ENCODE measurements around the gene MBNL1.

MBNL1 gene

DNA sequence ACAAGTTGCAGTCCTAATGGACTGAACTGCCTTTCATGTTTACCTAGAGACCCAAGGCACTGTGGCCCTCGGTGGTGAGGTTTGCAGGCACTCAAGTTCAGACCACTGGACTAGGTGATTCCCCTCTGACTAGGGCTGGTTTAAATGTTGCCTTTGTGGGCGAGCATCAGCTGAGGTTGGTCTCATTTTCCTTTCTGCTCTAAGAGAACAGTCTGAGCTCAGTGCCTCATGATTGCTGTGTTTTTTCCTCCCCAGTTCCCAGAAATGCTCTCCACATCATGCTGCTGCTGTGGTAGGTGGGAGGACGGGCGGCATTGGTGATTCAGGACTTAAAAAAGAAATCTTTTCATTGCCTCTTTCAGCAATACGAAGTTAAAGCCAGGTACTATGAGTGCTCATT, 237.2 kb downstream of the MBNL1 start:
- Histone ChIP-seq H3K9me3 (replicated peaks in 1 of 11) (peaks cover 0 to 9% (median 4%) of the 10 kb centered on the region in 11 experiments; a peak in 1 of 22 replicates), H3K27me3 (no peaks in the 10 kb centered on the region), H3K4me3 (no peak overlapping the region), H3K27ac (no peak overlapping the region), H4K20me1 (no peaks in the 10 kb centered on the region), H3K36me3 (no peaks in the 10 kb centered on the region), H3K9ac (no peak overlapping the region), H3K4me2 (no peak overlapping the region), H3K4me1 (no peaks in the 10 kb centered on the region)
- no peak for TF ChIP-seq Cebpa-rat (IDR thresholded peaks at IDR 0.05)

DNA sequence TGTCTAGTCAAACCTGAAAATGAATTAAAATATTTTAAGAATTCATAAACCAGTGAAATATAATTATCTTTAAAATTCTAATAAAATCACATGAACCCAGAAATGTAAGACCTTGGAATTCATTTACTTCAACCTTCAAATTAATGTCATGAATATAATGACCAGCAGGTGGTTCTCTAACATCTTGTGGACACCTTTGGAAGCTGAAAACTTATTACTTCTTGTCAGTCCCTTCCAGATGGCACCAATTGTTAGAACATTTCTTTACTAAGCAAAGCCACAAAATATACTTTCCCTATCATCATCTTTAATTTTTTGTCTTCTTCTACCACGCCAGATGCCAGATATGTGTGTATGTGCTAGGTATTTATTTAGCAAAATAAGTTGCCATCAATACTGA, 240.0 kb downstream of the MBNL1 start:
- TF ChIP-seq Cebpa-rat (IDR thresholded peaks at IDR 0.05) = no peak
- no peaks in the 10 kb centered on the region for H3K27me3 ChIP-seq
- H3K9me3 ChIP-seq (replicated peaks in 1 of 11) = no peaks in the 10 kb centered on the region
- H3K4me3 ChIP-seq = no peak overlapping the region
- no peaks in the 10 kb centered on the region for H3K4me1 ChIP-seq
- H3K27ac ChIP-seq = no peak overlapping the region
- no peak overlapping the region for H3K9ac ChIP-seq
- H3K4me2 ChIP-seq = no peak overlapping the region
- no peaks in the 10 kb centered on the region for H4K20me1 ChIP-seq
- no peaks in the 10 kb centered on the region for H3K36me3 ChIP-seq

DNA sequence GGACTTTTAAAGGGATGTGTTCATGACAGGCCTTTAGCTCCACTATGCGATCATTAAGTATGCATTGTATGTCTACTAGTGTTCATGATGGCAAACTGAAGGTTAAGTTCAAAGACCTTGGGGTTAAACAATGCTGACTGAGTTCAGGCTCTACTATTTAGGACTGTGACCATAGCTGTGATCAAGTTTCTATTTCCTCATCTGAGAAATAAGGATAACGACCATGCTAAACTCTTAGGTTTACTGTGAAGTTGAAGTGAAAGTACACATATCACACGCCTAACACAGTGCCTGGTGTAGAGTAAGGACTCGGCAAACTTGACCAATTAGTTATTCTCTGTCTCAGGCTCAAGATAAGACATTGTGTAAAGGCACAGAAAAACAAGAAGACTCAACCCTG, 243.2 kb downstream of the MBNL1 start:
- no peak overlapping the region for H3K9ac ChIP-seq
- H3K4me3 ChIP-seq = no peak overlapping the region
- no peak overlapping the region for H3K27ac ChIP-seq
- peaks cover 0 to 4% (median 0%) of the 10 kb centered on the region in 10 experiments; a peak in 3 of 20 replicates for H3K4me1 ChIP-seq
- no peaks in the 10 kb centered on the region for H3K9me3 ChIP-seq (replicated peaks in 1 of 11)
- H3K27me3 ChIP-seq = no peaks in the 10 kb centered on the region
- no peak overlapping the region for H3K4me2 ChIP-seq
- TF ChIP-seq Cebpa-rat (IDR thresholded peaks at IDR 0.05) = no peak
- H3K36me3 ChIP-seq = no peaks in the 10 kb centered on the region
- H4K20me1 ChIP-seq = no peaks in the 10 kb centered on the region

DNA sequence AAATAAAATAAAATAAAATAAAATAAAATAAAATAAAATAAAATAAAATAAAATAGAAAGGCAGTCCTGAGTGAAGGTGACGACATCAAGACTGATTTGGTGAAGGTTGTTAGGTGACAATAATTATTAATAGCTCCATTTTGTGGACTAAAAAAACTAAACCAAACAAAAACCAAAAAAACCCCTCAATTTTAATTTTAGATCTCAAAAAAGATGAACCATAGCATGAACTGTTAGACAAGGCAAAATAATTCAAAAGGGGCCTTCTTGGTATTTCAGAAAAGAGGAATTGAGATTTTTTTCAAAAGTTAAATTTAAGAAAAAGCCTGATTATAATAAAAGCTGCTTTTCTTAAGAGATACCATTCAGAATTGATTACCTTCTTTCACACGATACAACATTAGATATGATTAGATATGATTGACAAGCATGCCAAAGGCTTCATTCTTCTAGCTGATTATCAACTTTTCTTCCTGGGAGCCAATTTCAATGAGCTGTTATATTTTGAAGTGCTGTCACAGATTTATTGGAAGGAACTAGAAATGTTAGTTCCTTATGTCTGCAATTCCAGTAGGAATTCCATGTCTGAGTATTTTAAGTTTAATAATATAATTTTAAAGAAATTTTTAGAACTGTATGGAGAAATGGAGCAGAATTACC, 244.7 kb downstream of the MBNL1 start:
- Histone ChIP-seq H3K9me3 (replicated peaks in 1 of 11) (no peaks in the 10 kb centered on the region), H3K27me3 (no peaks in the 10 kb centered on the region), H3K4me1 (peaks cover 0 to 4% (median 0%) of the 10 kb centered on the region in 10 experiments; a peak in 3 of 20 replicates), H3K27ac (no peak overlapping the region), H3K4me3 (no peak overlapping the region), H3K4me2 (no peak overlapping the region), H3K9ac (no peak overlapping the region), H3K36me3 (no peaks in the 10 kb centered on the region), H4K20me1 (no peaks in the 10 kb centered on the region)
- no peak for TF ChIP-seq Cebpa-rat (IDR thresholded peaks at IDR 0.05)

Measured in BLaER1 treated with 17β-estradiol and CSF1 and Interleukin-3, amounts not matched to agents 10 nM and 100 nM (cell line).